AG04450 (cell line): Measurements from ENCODE around the gene PPDPF. TPM values are rescaled to one million over a fixed set of nuclear protein-coding genes. Genes with fewer than 3 reads are reported as not detected.

Experiments
- CTCF ChIA-PET: fragments of 300-600, 350-600 bp; formaldehyde crosslinking; extraction: SDS; loops from one replicate; lab custom pipeline; 2022; ENCODE audit warnings: antibody characterized with exemption, inconsistent platforms; lab: Charles Lee
- POLR2A ChIA-PET: fragments of 350-600 bp; formaldehyde crosslinking; extraction: SDS; loops from one replicate; lab custom pipeline; 2021; ENCODE audit warnings: antibody characterized with exemption, inconsistent platforms; lab: Yijun Ruan, JAX
- DNase-seq: peaks from one replicate; pipeline ENCODE4 v3.0.0-alpha.2; 2011; ENCODE audit warnings: low read depth, low spot score
- H3K27ac ChIP-seq: one replicate; pipeline ENCODE4 v1.5.1; 2012; ENCODE audit warnings: low read depth, low read length, control low read depth
- H3K27me3 ChIP-seq: one replicate; pipeline ENCODE4 v1.6.0; 2012; ENCODE audit warnings: low read length; ENCODE audit not compliant: control insufficient read depth, insufficient read depth
- H3K4me3 ChIP-seq: 2 replicates; pipeline ENCODE4 v1.5.1; 2011; ENCODE audit warnings: mild to moderate bottlenecking, low read depth, low read length, control low read depth
- H3K9me3 ChIP-seq: 2 replicates; pipeline ENCODE4 v1.5.1; 2012; ENCODE audit warnings: low read length; ENCODE audit not compliant: control insufficient read depth, insufficient read depth
- polyA plus RNA-seq: library from polyadenylated mRNA; depleted of rRNA; stranded (reverse); fragments of >200 nt; gene quantifications from 2 replicates; pipeline ENCODE4 v1.2.3, GENCODE V29; 2011
- TF ChIP-seq, protein P1 (sequence below): IDR thresholded peaks from 2 replicates; pipeline ENCODE4 v1.5.1; 2011; ENCODE audit warnings: low read depth, low read length, control low read depth, inconsistent platforms

PPDPF gene
- polyA plus RNA-seq, 1 experiment = 13.5 TPM

- H3K9me3 ChIP-seq = peaks cover 5% of the 10 kb centered on the region
- peaks cover 29% of the 10 kb centered on the region for H3K27me3 ChIP-seq
- ChIA-PET POLR2A (no interaction called here), CTCF (no interaction called here)
- no peak overlapping the region for H3K4me3 ChIP-seq
- TF ChIP-seq, protein P1, sequence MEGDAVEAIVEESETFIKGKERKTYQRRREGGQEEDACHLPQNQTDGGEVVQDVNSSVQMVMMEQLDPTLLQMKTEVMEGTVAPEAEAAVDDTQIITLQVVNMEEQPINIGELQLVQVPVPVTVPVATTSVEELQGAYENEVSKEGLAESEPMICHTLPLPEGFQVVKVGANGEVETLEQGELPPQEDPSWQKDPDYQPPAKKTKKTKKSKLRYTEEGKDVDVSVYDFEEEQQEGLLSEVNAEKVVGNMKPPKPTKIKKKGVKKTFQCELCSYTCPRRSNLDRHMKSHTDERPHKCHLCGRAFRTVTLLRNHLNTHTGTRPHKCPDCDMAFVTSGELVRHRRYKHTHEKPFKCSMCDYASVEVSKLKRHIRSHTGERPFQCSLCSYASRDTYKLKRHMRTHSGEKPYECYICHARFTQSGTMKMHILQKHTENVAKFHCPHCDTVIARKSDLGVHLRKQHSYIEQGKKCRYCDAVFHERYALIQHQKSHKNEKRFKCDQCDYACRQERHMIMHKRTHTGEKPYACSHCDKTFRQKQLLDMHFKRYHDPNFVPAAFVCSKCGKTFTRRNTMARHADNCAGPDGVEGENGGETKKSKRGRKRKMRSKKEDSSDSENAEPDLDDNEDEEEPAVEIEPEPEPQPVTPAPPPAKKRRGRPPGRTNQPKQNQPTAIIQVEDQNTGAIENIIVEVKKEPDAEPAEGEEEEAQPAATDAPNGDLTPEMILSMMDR = no peak
- no peak overlapping the region for H3K27ac ChIP-seq
- no peak for DNase-seq
Measured at GRCh38 chr20:63488315-63489251, 32.0 kb upstream of the PPDPF start.

GRCh38 chr20:63490416-63490815 lies 30.1 kb upstream of the PPDPF start:
- H3K9me3 ChIP-seq = peaks cover 5% of the 10 kb centered on the region
- POLR2A ChIA-PET = no interaction called here
- CTCF ChIA-PET = no interaction called here
- peaks cover 27% of the 10 kb centered on the region for H3K27me3 ChIP-seq
- no peak overlapping the region for H3K27ac ChIP-seq
- TF ChIP-seq, protein P1 = no peak
- DNase-seq = no peak
- H3K4me3 ChIP-seq = no peak overlapping the region

DNA sequence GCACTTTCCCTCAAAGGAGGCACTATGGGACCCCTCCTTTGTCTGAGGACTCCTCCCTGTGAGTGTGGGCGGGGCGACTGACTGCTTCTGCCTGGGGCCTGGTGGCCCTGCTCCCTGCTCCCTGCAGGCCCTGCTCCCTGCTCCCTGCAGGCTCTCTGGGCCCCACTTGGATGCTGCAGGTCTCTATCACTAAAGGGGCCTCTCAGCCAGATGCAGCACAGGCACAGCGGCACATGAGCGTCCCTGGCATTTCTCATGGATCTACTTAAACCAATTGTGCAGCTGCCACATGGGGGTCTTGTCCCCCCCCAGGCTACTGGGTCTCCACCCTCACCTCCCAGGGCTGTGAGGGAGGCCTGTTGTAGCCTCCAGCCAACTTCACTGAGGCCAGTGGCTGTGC lies 29.5 kb upstream of the PPDPF start:
- H3K27ac ChIP-seq = no peak overlapping the region
- H3K4me3 ChIP-seq = no peak overlapping the region
- ChIA-PET POLR2A (no interaction called here), CTCF (no interaction called here)
- TF ChIP-seq, protein P1 = no peak
- peaks cover 5% of the 10 kb centered on the region for H3K9me3 ChIP-seq
- peaks cover 27% of the 10 kb centered on the region for H3K27me3 ChIP-seq
- no peak for DNase-seq

DNA sequence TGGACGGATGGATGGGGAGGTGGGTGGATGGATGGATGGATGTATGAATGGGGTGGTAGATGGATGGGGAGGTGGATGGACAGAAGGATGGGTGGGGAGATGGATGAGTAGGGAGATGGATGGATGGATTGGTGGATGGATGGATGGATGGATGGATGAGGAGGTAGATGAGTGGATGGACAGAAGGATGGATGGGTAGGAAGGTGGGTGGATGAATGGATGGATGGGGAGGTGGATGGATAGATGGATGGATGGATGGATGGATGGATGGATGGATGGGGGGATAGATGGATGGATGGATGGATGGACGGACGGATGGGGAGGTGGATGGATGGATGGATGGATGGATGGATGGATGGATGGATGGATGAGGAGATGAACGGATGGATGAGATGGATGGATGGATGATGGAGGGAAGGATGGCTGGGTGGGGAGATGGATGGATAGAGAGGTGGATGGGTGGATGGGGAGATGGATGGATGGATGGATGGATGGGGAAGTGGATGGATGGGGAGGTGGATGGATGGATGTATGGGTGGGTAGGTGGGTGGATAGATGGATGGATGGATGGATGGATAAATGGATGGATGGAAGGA lies 28.8 kb upstream of the PPDPF start:
- ChIA-PET POLR2A (no interaction called here), CTCF (no interaction called here)
- Histone ChIP-seq H3K4me3 (no peak overlapping the region), H3K9me3 (no peaks in the 10 kb centered on the region; the same call in 1 of the 2 replicates), H3K27me3 (peaks cover 27% of the 10 kb centered on the region), H3K27ac (no peak overlapping the region)
- DNase-seq = no peak
- TF ChIP-seq, protein P1 = no peak

DNA sequence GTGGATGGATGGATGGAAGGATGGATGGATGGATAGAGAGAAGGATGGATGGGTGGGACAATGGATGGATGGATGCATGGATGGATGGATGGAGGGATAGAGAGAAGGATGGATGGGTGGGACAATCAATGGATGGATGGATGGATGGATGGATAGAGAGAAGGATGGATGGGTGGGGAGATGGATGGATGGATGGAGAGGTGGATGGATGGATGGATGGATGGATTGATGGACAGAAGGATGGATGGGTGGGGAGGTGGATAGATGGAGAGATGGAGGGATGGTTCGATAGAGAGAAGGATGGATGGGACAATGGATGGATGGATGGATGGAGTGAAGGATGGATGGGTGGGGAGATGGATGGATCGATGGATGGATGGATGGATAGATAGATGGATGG lies 28.0 kb upstream of the PPDPF start:
- DNase-seq = no peak
- TF ChIP-seq, protein P1 = no peak
- H3K4me3 ChIP-seq = no peak overlapping the region
- no peak overlapping the region for H3K27ac ChIP-seq
- CTCF ChIA-PET = no interaction called here
- no peaks in the 10 kb centered on the region; the same call in 1 of the 2 replicates for H3K9me3 ChIP-seq
- H3K27me3 ChIP-seq = peaks cover 23% of the 10 kb centered on the region
- POLR2A ChIA-PET = no interaction called here
